K562 (cell line): ENCODE data around the gene CS. TPM values are rescaled to one million over a fixed set of nuclear protein-coding genes. Genes with fewer than 3 reads are reported as not detected.
"Not testable (repeated sequence)": the region's sequence is repeated elsewhere in the genome, so short reads cannot be mapped to it uniquely, and the experiment has no call there.

Experiments
- ATAC-seq: fragments of 200-7000 bp; cut with Tn5 transposase; 3 replicates; pipeline ENCODE4 v1.9.1; 2020; ENCODE audit warnings: moderate library complexity
- BruUV-seq: library from RNA; stranded (reverse); fragments of 400-500 nt; replicated peaks from 2 replicates; lab custom pipeline; 2021; lab: Mats Ljungman, UMichigan
- CTCF ChIA-PET: fragments of 300-600 bp; formaldehyde crosslinking; extraction: SDS; loops from one replicate; lab custom pipeline; 2021; ENCODE audit warnings: low intra/inter-chr PET ratio; lab: Yijun Ruan, JAX
- POLR2A ChIA-PET: fragments of 300-600, 350-650 bp; sonication (Branson Sonifier 250); formaldehyde crosslinking; extraction: SDS; loops from one replicate; lab custom pipeline; 2021; ENCODE audit warnings: antibody characterized with exemption, inconsistent platforms; lab: Yijun Ruan, JAX
- DNase-seq, 4 experiments: peaks; one replicate each; pipeline versions ENCODE4 v3.0.0 to v3.0.0-alpha.2; 2011 to 2018; ENCODE audit warnings: low spot score in 3 of 4, mixed read lengths in 3 of 4; ENCODE audit errors: extremely low read depth in 1 of 4
- FAIRE-seq: peaks from 2 replicates; lab custom pipeline; 2011; peaks lifted over from hg19 to GRCh38; lab: Jason Lieb, UNC
- H2AFZ ChIP-seq: 2 replicates; pipeline ENCODE4 v1.6.0; 2011; ENCODE audit warnings: low read depth, low read length, control low read depth, inconsistent platforms
- H3K27ac ChIP-seq: fragments of 200-600 bp; 3 replicates; pipeline ENCODE4 v1.8.0; 2011; ENCODE audit warnings: low read depth, mild to moderate bottlenecking, control low read depth, inconsistent platforms, low read length, moderate library complexity, mixed read lengths; ENCODE audit errors: extremely low read depth
- H3K27me3 ChIP-seq, 2 experiments: fragments of 300-600 bp in 1 of 2; 2 replicates in 1 of 2; 3 replicates in 1 of 2; pipeline versions ENCODE4 v1.6.0 to v1.8.0; 2011; ENCODE audit warnings: inconsistent platforms in 2 of 2, low read length in 2 of 2, mild to moderate bottlenecking in 1 of 2, mixed read lengths in 1 of 2, moderate library complexity in 1 of 2; ENCODE audit not compliant: control insufficient read depth in 2 of 2, insufficient read depth in 2 of 2
- H3K36me3 ChIP-seq: fragments of 300-600 bp; 3 replicates; pipeline ENCODE4 v1.8.0; 2011; ENCODE audit warnings: mild to moderate bottlenecking, low read length, inconsistent platforms; ENCODE audit not compliant: control insufficient read depth, insufficient read depth
- H3K4me1 ChIP-seq, 2 experiments: fragments of 200-600 bp in 1 of 2; replicated peaks in 1 of 2; 2 replicates in 1 of 2; 3 replicates in 1 of 2; pipeline versions ENCODE4 v1.5.1 to v1.8.0; 2011; ENCODE audit warnings: inconsistent platforms in 2 of 2, low read length in 2 of 2, mild to moderate bottlenecking in 1 of 2, mixed read lengths in 1 of 2, moderate library complexity in 1 of 2; ENCODE audit not compliant: control insufficient read depth in 2 of 2, insufficient read depth in 2 of 2
- H3K4me2 ChIP-seq: 2 replicates; pipeline ENCODE4 v1.6.1; 2011; ENCODE audit warnings: low read length, control low read depth, inconsistent platforms, mixed read lengths; ENCODE audit not compliant: insufficient read depth
- H3K4me3 ChIP-seq: fragments of 200-600 bp; sonication (generic), shearing (Covaris generic); 2 replicates; pipeline ENCODE4 v1.5.1; 2016; ENCODE audit warnings: control low read depth, inconsistent platforms
- H3K79me2 ChIP-seq: fragments of 200-600 bp; 3 replicates; pipeline ENCODE4 v1.8.0; 2011; ENCODE audit warnings: low read length, inconsistent platforms; ENCODE audit not compliant: control insufficient read depth, insufficient read depth
- H3K9ac ChIP-seq, 2 experiments: 2 replicates each; pipeline versions ENCODE4 v1.6.0 to v1.6.1; 2011; ENCODE audit warnings: low read depth in 2 of 2, low read length in 2 of 2, control low read depth in 1 of 2, inconsistent platforms in 1 of 2, mild to moderate bottlenecking in 1 of 2, mixed read lengths in 1 of 2; ENCODE audit not compliant: insufficient read depth in 1 of 2
- H3K9me1 ChIP-seq: one replicate; pipeline ENCODE4 v1.6.0; 2011; ENCODE audit warnings: inconsistent platforms, mild to moderate bottlenecking, low read length, moderate library complexity; ENCODE audit not compliant: control insufficient read depth, insufficient read depth
- H3K9me3 ChIP-seq: replicated peaks from 2 replicates; pipeline ENCODE4 v1.5.1; 2011; ENCODE audit warnings: low read depth, low read length, inconsistent platforms; ENCODE audit not compliant: control insufficient read depth, insufficient read depth
- H4K20me1 ChIP-seq: replicated peaks from 2 replicates; pipeline ENCODE4 v1.6.1; 2011; ENCODE audit warnings: low read length, inconsistent platforms, mixed read lengths; ENCODE audit not compliant: control insufficient read depth, insufficient read depth
- CHD2 ChIP-seq: IDR thresholded peaks from 2 replicates; pipeline ENCODE4 v1.6.1; 2011; ENCODE audit warnings: low read depth, low read length
- GTF2A2 ChIP-seq: IDR thresholded peaks from 2 replicates; pipeline ENCODE4 v1.6.1; 2016; ENCODE audit warnings: mild to moderate bottlenecking, missing genetic modification characterization, missing compliant biosample characterization
- HDAC6 ChIP-seq: IDR thresholded peaks from 2 replicates; pipeline ENCODE4 v1.6.1; 2012; ENCODE audit warnings: low read depth, mild to moderate bottlenecking, control low read depth, inconsistent platforms, low read length, moderate library complexity
- IFI16 ChIP-seq: fragments of 250-450 bp; sonication (Bioruptor Pico); IDR thresholded peaks from 2 replicates; pipeline ENCODE4 v2.1.2; 2022; ENCODE audit warnings: mild to moderate bottlenecking, inconsistent platforms
- MBD2 ChIP-seq: sonication (generic); IDR thresholded peaks from 2 replicates; pipeline ENCODE4 v1.6.1; 2016; ENCODE audit warnings: low read depth, borderline replicate concordance
- MCM7 ChIP-seq, 2 experiments: fragments of 450-650 bp; IDR thresholded peaks; 2 replicates each; pipeline ENCODE4 v1.6.1; 2016 to 2018
- PRMT5 ChIP-seq: sonication (generic); formaldehyde crosslinking; IDR thresholded peaks from 2 replicates; pipeline ENCODE4 v1.5.0; 2020; ENCODE audit warnings: missing genetic modification reagents
- RBM25 ChIP-seq: fragments of 200-400 bp; formaldehyde crosslinking; IDR thresholded peaks from 2 replicates; pipeline ENCODE4 v1.6.1; 2018; ENCODE audit warnings: low read length, low read depth, moderate library complexity; ENCODE audit not compliant: severe bottlenecking
- ZBED1 ChIP-seq: IDR thresholded peaks from 2 replicates; pipeline ENCODE4 v1.6.1; 2014
- ZBTB12 ChIP-seq: fragments of 250-450 bp; sonication (Bioruptor Pico); IDR thresholded peaks from 2 replicates; pipeline ENCODE4 v1.4.0; 2020
- ZBTB33 ChIP-seq: sonication (generic); formaldehyde crosslinking; IDR thresholded peaks from 2 replicates; pipeline ENCODE4 v1.8.1; 2023; ENCODE audit warnings: mild to moderate bottlenecking, missing genetic modification reagents
- ZNF121 ChIP-seq: sonication (generic); formaldehyde crosslinking; conservative IDR thresholded peaks from 2 replicates; pipeline ENCODE4 v1.8.0; 2022; ENCODE audit warnings: missing genetic modification reagents
- WGBS: fragments of 100-300 bp; shearing (Covaris generic); methylation state at CpG from one replicate; pipeline ENCODE4 v1.1.6; 2016; ENCODE audit warnings: low coverage, mixed read lengths; ENCODE audit not compliant: insufficient coverage; ENCODE audit errors: missing lambda C conversion rate; 5-methylcytosine and 5-hydroxymethylcytosine counted together
- in situ Hi-C: fragments of 300-500 bp; cut with MboI; formaldehyde crosslinking; loops from 4 replicates; pipeline ENCODE4 v1.15.0; 2018; ENCODE audit warnings: inconsistent platforms, mixed read lengths
- intact Hi-C: fragments of 100-400 bp; cut with micrococcal nuclease; formaldehyde crosslinking; loops from 2 replicates; pipeline ENCODE4 v1.14.2; 2022
- polyA plus RNA-seq, 8 experiments: library from polyadenylated mRNA; depleted of rRNA in 4 of 8; stranded (reverse) in 5 of 8; unstranded in 3 of 8; fragments of >200 nt; fragmentation: Nextera tagmentation in 2 of 8; fragmentation: Illumina TruSeq in 1 of 8; extraction: Ambion mirVana in 2 of 8; extraction: Trizol in 1 of 8; gene quantifications; 2 replicates each; pipeline versions ENCODE4 v1.2.1 to v1.2.3, GENCODE V29; 2011 to 2014; ENCODE audit warnings: inconsistent platforms in 1 of 8, missing spikeins in 1 of 8
- total RNA-seq, 7 experiments: library from RNA; depleted of rRNA in 6 of 7; stranded (reverse); fragments of >200 nt in 6 of 7; fragmentation: Illumina TruSeq in 2 of 7; extraction: Trizol in 2 of 7; gene quantifications; 2 replicates each; pipeline versions ENCODE4 v1.2.1 to v1.2.3, GENCODE V29; 2011 to 2021; ENCODE audit warnings: low replicate concordance in 1 of 7
- TF ChIP-seq, protein P1 (sequence below): fragments of 250-450 bp; sonication (Bioruptor Pico); IDR thresholded peaks from 2 replicates; pipeline ENCODE4 v1.8.0; 2022; ENCODE audit warnings: moderate library complexity, mild to moderate bottlenecking, inconsistent platforms

The CS gene
- total and polyA plus RNA-seq, 9 of the 15 experiments (the other 6 are each of a cell fraction or from before 2014, with no cell fraction given), result 99.9 to 390 (median 149) TPM

DNA sequence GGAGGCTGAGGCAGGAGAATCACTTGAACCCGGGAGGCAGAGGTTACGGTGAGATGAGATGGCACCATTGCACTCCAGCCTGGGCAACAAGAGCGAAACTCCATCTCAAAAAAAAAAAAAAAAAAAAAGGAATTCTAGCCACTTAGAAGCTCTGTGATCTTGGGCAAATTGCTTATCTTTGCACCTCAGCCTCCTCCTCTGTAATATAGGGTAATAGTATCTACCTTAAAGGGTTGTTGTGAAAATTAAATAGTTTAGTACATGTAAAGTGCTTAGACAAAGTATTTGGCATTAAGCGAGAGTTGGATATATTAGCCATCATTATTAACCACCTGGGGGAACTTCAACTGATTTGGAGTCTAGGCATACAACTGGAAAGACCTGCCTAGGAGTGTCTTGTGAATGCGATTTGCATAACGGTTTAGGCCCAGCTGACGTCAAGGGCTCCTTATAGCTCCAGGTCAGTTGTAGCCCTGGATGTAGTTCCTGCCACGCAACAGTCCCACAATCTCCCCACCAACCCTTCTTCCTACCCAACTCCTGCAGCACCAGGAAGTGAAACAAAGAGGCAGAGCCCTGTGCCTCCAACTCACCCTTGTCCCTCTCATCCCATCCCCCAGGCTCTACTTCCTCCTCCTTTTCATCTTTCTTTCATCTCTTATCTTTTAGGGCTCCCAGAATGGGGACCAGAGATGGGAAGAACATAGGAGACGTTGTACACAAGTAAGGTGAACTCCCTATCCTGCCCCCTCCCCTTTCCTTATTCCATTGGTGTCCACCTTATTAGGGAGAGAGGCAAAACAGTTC is 36.4 kb upstream of the CS start (continued):
- TF ChIP-seq HDAC6 (no peak), ZBED1 (no peak), PRMT5 (CRISPR knock-in tag) (no peak), MCM7 (IDR thresholded peaks at IDR 0.05) (no peak), ZBTB12 (CRISPR knock-in tag) (peak; percentile 70), MBD2 (peak; percentile 66; the same call in 1 of the 2 replicates), IFI16 (CRISPR knock-in tag) (no peak), CHD2 (no peak), GTF2A2 (tag) (no peak)
- TF ChIP-seq, protein P1, sequence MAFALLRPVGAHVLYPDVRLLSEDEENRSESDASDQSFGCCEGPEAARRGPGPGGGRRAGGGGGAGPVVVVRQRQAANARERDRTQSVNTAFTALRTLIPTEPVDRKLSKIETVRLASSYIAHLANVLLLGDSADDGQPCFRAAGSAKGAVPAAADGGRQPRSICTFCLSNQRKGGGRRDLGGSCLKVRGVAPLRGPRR (CRISPR knock-in tag), result no peak

- ATAC-seq, H3K9me1 ChIP-seq, H3K9me3 ChIP-seq, intact Hi-C loops, H3K4me3 ChIP-seq, CTCF ChIA-PET, H3K4me2 ChIP-seq, FAIRE-seq, H3K36me3 ChIP-seq, H3K27me3 ChIP-seq, in situ Hi-C loops, DNase-seq, BruUV-seq, H4K20me1 ChIP-seq: not testable (repeated sequence)
- peak overlapping the region; percentile 84 for H3K27ac ChIP-seq
- peak overlapping the region; percentile 88; the same call in 1 of the 2 replicates for H2AFZ ChIP-seq
- POLR2A ChIA-PET, result interaction anchor here (0.6 to 19.0 kb wide), 7 partner anchors 13 to 129 kb away, joined by 3 to 274 read pairs (median 4); partner anchors contain the start of genes APOF, CNPY2, RNF41 and STAT2
- peaks cover 27 to 58% of the 10 kb centered on the region in 2 experiments for H3K4me1 ChIP-seq
- 84% methylated on average over 8 of the region's 8 CpGs for WGBS
- peak overlapping the region in 1 of 2 experiments; percentile 69; a peak in 1 of 4 replicates for H3K9ac ChIP-seq
- peak; percentile 80 for TF ChIP-seq ZNF121 (CRISPR knock-in tag)
- TF ChIP-seq RBM25, result peak; percentile 38
- TF ChIP-seq ZBTB33, result peak; percentile 88; the same call in 1 of the 2 replicates
- H3K79me2 ChIP-seq, result peaks cover 24% of the 10 kb centered on the region
Measured at GRCh38 chr12:56335527-56335926, 35.4 kb upstream of the CS start.
